Uterus (tissue), 4 donors: ENCODE results near the gene GMDS. TPM values are rescaled to one million over a fixed set of nuclear protein-coding genes. Genes with fewer than 3 reads are reported as not detected.

Experiments used
- DNase-seq, 2 donors: peaks; one replicate each; pipeline ENCODE4 v3.0.0-alpha.2; 2019 to 2020
- H3K27ac ChIP-seq, 2 donors: fragments of 200-600 bp; sonication (generic); 1 replicate in 1 of 2; 2 replicates in 1 of 2; pipeline ENCODE4 v1.5.1; 2016 to 2018
- H3K27me3 ChIP-seq, 2 donors: fragments of 200-600 bp; sonication (generic); one replicate each; pipeline ENCODE4 v1.5.1; 2018 to 2019; ENCODE audit warnings: control low read depth in 1 of 2
- H3K36me3 ChIP-seq, 2 donors: fragments of 200-600 bp; sonication (generic); one replicate each; pipeline ENCODE4 v1.5.1; 2019; ENCODE audit warnings: control low read depth in 1 of 2
- H3K4me1 ChIP-seq, 2 donors: fragments of 200-600 bp; sonication (generic); one replicate each; pipeline ENCODE4 v1.5.1; 2018 to 2019; ENCODE audit warnings: control low read depth in 1 of 2
- H3K4me3 ChIP-seq, 2 donors: fragments of 200-600 bp; sonication (generic); 1 replicate in 1 of 2; 2 replicates in 1 of 2; pipeline ENCODE4 v1.5.1; 2018 to 2019; ENCODE audit warnings: mild to moderate bottlenecking in 1 of 2
- H3K9me3 ChIP-seq, 2 donors: fragments of 200-600 bp; sonication (generic); one replicate each; pipeline ENCODE4 v1.5.1; 2019; ENCODE audit warnings: control low read depth in 1 of 2
- POLR2A ChIP-seq, 2 donors: fragments of 450-650 bp; IDR thresholded peaks; one replicate each; pipeline ENCODE4 v1.6.1; 2016; ENCODE audit warnings: antibody characterized with exemption in 2 of 2, mild to moderate bottlenecking in 1 of 2, moderate library complexity in 1 of 2
- intact Hi-C: fragments of 100-400 bp; cut with DNase I; formaldehyde crosslinking; loops from one replicate; pipeline ENCODE4 v1.15.1; 2023; ENCODE audit warnings: low total_unique reads
- total RNA-seq, 4 donors: library from RNA; depleted of rRNA in 3 of 4; stranded (reverse); fragments of >200 nt in 3 of 4; gene quantifications; one replicate each; pipeline versions ENCODE4 v1.1.0 to v1.2.4, GENCODE V29; 2014 to 2023
- TF ChIP-seq, protein P1 (sequence below), 4 experiments: fragments of 200-600 bp in 2 of 4; fragments of 450-650 bp in 2 of 4; sonication (generic) in 2 of 4; IDR thresholded peaks; one replicate each; pipeline ENCODE4 v1.5.1; 2016 to 2019; ENCODE audit warnings: antibody characterized with exemption in 4 of 4, mild to moderate bottlenecking in 2 of 4, moderate library complexity in 1 of 4
- donor health status: DM: yes; HTN: yes; CAD: no.

Gene GMDS
- total RNA-seq, 4 donors from 2014 or later = 5.3 to 17.4 (median 12.9) TPM

GRCh38 chr6:1720620-1721322 is 524.6 kb downstream of the GMDS start:
- TF ChIP-seq POLR2A (IDR thresholded peaks at IDR 0.05) = no peak
- TF ChIP-seq, protein P1, sequence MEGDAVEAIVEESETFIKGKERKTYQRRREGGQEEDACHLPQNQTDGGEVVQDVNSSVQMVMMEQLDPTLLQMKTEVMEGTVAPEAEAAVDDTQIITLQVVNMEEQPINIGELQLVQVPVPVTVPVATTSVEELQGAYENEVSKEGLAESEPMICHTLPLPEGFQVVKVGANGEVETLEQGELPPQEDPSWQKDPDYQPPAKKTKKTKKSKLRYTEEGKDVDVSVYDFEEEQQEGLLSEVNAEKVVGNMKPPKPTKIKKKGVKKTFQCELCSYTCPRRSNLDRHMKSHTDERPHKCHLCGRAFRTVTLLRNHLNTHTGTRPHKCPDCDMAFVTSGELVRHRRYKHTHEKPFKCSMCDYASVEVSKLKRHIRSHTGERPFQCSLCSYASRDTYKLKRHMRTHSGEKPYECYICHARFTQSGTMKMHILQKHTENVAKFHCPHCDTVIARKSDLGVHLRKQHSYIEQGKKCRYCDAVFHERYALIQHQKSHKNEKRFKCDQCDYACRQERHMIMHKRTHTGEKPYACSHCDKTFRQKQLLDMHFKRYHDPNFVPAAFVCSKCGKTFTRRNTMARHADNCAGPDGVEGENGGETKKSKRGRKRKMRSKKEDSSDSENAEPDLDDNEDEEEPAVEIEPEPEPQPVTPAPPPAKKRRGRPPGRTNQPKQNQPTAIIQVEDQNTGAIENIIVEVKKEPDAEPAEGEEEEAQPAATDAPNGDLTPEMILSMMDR (IDR thresholded peaks at IDR 0.05) = no peak
- Histone ChIP-seq H3K36me3 (no peaks in the 10 kb centered on the region), H3K9me3 (no peaks in the 10 kb centered on the region), H3K27me3 (no peaks in the 10 kb centered on the region), H3K27ac (no peak overlapping the region), H3K4me1 (no peaks in the 10 kb centered on the region), H3K4me3 (no peak overlapping the region)
- no peak for DNase-seq
- intact Hi-C loops = no loop called here

DNA sequence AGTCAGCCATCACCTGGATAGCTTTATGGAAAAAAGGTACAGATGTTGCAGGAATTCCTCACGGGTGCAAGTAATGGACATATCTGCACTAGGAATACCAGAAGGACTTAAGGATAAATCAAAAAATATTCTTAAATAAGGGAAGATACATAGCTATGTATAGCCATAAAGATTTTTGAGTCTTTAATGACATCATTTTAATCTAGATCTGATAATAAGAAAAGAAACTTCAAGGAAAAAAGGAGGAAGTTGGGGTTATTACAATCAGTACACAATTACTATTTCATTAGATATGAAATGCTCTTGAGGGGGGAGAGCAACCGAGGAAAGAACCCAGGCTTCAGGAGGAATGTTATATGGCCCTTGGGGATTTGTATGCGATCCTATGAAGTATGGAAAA is 525.5 kb downstream of the GMDS start:
- intact Hi-C loops = no loop called here

DNA sequence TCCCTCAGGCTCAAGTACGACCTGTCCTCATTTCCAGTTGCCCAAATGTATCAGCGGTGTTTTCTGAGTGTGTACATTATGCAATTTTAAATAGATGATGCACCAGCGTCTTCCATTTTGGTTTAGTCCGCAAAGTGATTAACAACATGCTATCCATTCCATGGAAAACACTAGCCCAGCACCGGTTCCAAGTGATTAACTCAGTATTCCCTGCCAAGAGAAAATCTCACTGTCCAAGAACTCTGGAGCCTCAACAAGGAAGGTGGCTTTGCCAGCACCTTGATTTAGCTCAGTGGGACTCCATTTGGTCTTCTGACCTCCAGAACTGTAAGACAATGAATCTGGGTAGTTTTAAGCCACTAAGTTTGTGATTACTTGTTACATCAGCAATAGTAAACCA is 528.5 kb downstream of the GMDS start:
- Histone ChIP-seq H3K9me3 (no peaks in the 10 kb centered on the region), H3K27ac (no peak overlapping the region), H3K4me3 (no peak overlapping the region), H3K36me3 (no peaks in the 10 kb centered on the region), H3K4me1 (no peaks in the 10 kb centered on the region), H3K27me3 (no peaks in the 10 kb centered on the region)
- TF ChIP-seq, protein P1 (IDR thresholded peaks at IDR 0.05) = no peak
- TF ChIP-seq POLR2A (IDR thresholded peaks at IDR 0.05) = no peak
- DNase-seq = no peak
- intact Hi-C loops = no loop called here

More for the DNA sequence above, 525.5 kb downstream of the GMDS start:
- H3K36me3 ChIP-seq = no peaks in the 10 kb centered on the region
- no peak overlapping the region for H3K27ac ChIP-seq
- H3K4me3 ChIP-seq = no peak overlapping the region
- H3K4me1 ChIP-seq = no peaks in the 10 kb centered on the region
- DNase-seq = no peak
- no peaks in the 10 kb centered on the region for H3K27me3 ChIP-seq
- TF ChIP-seq, protein P1 (IDR thresholded peaks at IDR 0.05) = no peak
- TF ChIP-seq POLR2A (IDR thresholded peaks at IDR 0.05) = no peak
- H3K9me3 ChIP-seq = no peaks in the 10 kb centered on the region

- no peaks in the 10 kb centered on the region for H3K27me3 ChIP-seq
- intact Hi-C loops = no loop called here
- H3K9me3 ChIP-seq = no peaks in the 10 kb centered on the region
- H3K27ac ChIP-seq = no peak overlapping the region
- H3K36me3 ChIP-seq = no peaks in the 10 kb centered on the region
- no peak overlapping the region for H3K4me3 ChIP-seq
- no peaks in the 10 kb centered on the region for H3K4me1 ChIP-seq
- DNase-seq = no peak
- TF ChIP-seq, protein P1 (IDR thresholded peaks at IDR 0.05) = no peak
- TF ChIP-seq POLR2A (IDR thresholded peaks at IDR 0.05) = no peak
Observed at GRCh38 chr6:1716396-1716795, 529.0 kb downstream of the GMDS start.

DNA sequence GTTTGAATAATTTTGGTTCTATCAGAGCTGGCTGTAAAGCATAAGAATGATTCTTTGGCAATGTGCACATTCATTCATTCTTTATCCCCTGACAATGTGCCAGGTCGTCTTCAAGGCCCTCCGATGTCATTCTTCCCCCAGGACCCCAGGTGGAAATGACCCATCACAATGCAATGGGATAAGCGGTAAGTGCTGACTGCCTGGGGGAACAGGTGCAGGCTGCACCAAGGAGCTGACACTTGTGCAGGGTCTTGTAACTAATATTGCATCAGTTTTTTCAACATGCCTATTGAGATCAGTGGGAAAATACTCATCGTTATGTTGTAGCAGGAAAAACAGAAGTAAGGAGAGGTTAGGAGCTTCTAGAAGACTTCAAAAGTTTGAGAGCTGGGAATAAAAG is 530.1 kb downstream of the GMDS start:
- DNase-seq = no peak
- H3K4me3 ChIP-seq = no peak overlapping the region
- H3K36me3 ChIP-seq = no peaks in the 10 kb centered on the region
- no peak for TF ChIP-seq POLR2A (IDR thresholded peaks at IDR 0.05)
- TF ChIP-seq, protein P1 (IDR thresholded peaks at IDR 0.05) = no peak
- H3K9me3 ChIP-seq = no peaks in the 10 kb centered on the region
- no peaks in the 10 kb centered on the region for H3K27me3 ChIP-seq
- no peak overlapping the region for H3K27ac ChIP-seq
- intact Hi-C loops = no loop called here
- H3K4me1 ChIP-seq = no peaks in the 10 kb centered on the region
